GM20431 (cell line): Measurements from ENCODE around the gene ELAVL2.

Source experiments
- in situ Hi-C: fragments of 300-500 bp; cut with MseI, MboI; formaldehyde crosslinking; loops from one replicate; pipeline ENCODE4 v1.15.0; 2020; ENCODE audit warnings: low sequenced_read_pairs; ENCODE audit not compliant: unreplicated experiment

ELAVL2 gene

DNA sequence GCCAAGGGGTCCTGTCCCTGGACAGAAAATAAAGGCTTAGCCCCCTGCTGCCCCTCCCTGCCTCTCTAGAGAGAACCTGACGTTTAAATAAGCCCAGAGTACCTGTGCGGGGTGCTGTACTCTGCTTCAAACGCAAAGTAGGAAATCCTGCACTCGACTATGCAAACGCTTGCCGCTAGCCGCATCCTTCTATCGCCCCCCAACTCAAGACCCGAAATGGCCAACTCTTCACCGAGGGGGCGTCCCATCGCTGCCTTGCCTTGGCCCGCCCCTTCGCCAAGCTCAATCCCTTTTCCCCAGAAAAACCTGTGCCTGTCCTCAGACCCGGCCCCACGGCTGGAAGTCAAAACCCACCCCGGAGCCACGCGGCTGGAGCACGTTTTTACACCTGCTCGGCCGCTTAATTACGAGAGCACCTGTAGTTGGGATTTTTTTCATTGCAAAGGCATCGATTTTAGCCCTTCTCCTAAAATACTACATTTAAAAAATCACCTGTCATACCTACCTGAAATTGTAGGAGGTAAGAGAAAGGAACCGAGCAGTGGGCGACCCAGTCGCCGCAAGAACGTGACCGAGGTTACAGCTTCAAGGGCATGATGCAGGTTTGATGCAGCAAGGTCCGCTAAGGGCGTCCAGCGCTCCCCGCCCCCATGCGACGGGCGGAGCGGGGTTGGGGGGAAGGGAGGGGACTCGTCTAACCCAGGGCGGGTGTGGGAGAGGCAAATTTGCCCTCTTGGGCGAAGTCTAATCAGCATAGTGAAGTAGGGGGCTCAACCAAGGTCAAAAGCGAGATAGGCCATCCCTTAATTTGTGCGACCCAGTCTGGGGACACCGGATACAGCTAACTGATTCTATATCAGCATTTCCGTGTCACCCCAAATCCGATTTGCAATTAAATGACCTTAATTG lies 3.5 kb downstream of the ELAVL2 start:
- in situ Hi-C loops, result no loop called here

GRCh38 chr9:23821375-23822181 lies 4.5 kb downstream of the ELAVL2 start:
- in situ Hi-C loops, result no loop called here

DNA sequence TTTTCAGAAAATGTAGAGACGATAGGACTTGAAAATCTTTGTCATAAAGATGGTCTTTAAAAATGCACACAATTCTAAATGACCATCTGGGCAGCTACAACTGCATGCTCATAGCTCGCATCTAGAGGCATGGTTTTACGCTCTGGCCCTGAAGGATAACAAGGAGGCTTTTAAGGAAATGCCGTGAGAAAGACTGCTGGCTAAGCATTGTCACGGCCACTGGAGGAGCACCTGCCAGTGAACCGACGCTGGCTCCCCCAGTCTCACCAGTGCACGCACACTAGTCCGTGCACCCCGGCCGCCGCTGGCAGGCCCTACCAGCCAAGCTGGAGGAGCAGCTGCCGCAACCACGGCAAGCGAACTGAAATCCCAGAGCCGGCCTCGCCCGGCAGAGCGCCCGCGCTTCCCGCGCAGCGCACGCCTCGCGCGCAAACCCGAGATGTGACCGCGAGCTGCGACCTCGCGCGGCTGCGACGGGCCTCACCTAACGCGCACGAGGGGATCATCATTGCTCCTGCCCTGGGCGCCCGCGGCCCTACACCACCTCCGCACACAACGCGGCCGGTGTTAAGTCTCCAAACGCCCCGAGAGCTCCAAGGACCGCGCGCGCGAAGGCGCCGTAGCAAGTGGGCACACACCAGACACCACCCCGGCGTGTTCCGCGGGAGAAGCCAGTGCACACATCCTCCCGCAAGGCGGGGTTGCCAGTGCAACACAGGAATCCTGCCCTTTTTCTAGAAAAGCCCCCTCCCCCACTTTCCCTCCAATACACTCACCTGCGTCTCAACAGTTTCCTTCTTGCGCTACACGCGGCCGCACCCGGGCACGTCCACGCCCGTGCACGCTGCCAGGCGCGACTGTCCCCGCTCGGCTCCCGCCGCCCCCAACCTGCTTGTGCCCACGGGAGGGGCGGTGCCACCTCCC lies 5.3 kb downstream of the ELAVL2 start:
- in situ Hi-C loops, result no loop called here

DNA sequence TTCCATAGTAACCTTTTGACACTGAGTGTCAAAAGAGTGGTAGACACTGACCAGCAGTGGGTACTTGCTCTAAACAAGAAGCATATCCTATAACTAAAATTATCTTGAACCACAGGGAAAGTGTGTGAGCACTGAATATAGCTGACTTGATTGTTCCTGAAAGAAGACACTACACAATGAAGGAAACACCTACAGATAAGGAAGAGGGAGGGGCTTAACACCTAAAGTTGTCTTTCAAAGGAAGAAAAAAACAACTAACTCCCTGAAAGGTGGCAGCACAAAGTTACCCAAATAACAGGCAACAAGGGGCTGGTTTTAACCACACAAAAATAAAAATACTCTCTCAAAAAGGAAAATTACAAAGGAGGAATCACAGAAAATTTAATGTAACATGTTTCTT lies 6.6 kb downstream of the ELAVL2 start:
- in situ Hi-C loops, result no loop called here

DNA sequence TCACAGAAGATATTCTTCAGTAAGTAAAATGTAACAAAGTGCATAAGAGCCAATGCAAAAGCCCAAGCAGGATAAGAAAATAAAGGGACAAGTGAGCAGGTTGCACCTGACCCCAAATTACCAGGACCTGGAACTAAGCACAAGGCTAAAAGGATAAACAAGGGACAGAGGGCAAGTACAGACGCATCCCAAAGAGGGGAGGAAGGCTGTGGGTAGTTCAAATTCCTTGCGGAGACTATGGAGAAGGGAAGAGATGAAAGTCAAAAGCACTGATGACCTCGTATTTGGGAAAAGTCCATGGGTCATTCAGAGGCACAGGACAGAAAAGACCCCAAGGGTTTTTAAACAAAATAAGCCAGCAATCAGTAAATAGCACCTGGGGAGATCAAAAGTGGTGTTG lies 11.8 kb downstream of the ELAVL2 start:
- in situ Hi-C loops, result no loop called here

GRCh38 chr9:23812673-23813072 lies 13.4 kb downstream of the ELAVL2 start:
- in situ Hi-C loops, result no loop called here

- in situ Hi-C loops, result no loop called here
Measured at GRCh38 chr9:23811633-23812032, 14.4 kb downstream of the ELAVL2 start.

DNA sequence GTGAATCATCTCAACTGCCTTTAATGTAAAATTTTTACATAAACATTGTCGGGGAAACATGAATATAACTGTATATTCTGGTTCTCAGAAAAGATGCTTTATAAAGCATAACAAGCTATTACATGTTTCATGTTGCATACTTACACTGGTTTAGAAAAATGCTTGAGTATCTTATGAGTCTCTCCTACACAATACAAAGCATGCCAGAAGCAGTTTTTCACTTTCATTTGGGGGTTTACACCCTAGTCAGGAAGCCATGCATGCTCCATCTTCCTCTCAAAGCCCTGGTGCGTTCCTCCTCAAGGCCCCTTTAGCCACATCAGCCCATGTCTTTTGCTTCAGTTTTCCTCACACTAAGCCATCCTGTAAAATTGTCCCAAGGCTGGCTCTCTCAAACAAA lies 22.8 kb downstream of the ELAVL2 start:
- in situ Hi-C loops, result no loop called here

GRCh38 chr9:23801523-23801922 lies 24.5 kb downstream of the ELAVL2 start:
- in situ Hi-C loops, result no loop called here

GRCh38 chr9:23799521-23799920 lies 26.5 kb downstream of the ELAVL2 start:
- in situ Hi-C loops, result no loop called here

- in situ Hi-C loops, result no loop called here
Measured at GRCh38 chr9:23798325-23798724, 27.7 kb downstream of the ELAVL2 start.

DNA sequence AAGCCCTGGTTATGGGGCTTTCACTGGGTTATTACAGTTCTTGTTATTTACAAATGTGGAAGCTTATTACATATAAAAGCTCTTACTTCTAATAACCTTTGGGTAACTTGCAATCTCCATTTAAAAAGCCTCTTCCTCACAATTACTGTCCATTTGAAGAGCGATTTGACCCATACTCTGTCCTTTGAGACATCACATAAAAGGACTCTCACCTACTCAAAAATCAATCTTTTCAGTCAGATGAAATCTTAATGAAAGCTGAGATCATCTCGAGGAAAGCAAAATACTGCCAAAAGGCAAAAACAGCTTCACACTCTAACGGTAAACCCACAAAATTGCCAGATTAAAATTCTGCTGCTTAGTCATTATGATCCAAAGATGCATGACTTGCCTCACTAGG lies 29.8 kb downstream of the ELAVL2 start:
- in situ Hi-C loops, result no loop called here

DNA sequence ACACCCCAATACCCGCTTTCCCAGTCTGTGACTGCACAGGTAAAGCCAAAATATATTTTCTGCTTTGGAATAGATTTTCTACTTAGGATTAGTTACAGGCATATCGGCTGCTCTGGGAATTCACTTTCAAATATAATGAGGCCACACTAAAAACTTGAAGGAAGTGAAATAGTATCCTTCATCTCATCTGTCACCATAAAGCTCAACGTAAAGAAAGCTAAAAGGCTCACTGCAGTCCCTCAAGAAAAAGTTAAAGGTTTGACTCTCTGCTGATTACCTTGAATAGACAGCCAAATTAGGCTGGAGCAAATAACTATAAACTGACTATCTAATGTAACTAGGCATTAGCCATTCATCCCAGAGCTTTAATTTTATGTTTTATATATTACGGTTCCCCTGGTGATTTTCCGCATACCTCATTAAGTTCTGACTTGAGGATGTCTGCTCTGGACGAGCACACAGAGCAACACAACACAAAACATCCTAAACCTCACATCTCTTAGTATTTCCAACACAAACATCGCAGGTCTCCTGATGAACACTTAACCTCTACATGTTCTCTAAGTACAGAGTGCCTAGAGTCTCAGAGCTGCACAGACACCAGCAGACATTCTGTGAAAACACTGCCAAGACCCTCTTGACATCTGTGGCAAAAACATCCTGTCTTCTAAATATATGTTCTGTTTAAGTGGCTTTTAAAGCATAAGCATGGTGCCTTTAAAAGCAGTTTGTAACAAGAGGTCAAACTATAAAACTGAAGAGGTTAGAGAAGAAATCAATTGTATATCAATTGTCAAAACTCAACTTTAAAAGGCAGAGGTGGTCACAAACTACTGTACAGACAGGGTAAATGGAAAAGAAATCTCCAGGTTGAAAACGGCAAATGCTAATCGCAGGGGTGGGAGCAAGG lies 35.4 kb downstream of the ELAVL2 start:
- in situ Hi-C loops, result no loop called here

DNA sequence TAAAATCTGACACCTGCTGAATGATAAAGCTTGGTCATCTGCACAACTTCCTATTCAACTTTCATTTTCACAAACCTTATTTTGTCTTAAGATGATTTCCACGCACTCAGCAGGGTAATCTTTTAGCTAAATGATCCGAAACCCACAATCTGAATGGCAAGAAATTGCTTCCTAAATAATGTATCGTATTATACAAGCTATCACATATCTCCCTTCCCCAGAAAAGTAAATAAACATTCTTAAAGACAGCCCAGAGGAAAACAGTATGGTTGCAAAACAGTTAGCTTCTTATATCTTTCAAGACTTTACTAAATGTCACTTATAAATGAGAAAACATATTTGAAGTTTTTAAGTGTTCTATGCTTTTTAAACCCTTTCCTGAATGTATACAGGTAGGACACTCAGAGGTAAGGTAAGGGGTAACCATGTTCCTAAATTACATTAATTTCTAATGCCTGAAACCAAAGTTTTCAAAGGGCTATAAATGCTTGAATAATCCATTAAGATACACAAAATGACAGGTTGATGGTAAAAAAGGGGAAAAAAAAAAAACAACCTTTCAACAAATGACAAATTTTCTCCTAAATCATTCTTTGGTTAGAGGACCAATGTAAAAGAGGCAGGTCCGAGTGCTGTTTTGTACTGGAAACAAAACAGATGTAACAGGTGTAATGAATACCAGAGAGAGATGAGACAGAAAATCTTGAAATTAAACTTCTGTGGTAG lies 36.3 kb downstream of the ELAVL2 start:
- in situ Hi-C loops, result no loop called here

DNA sequence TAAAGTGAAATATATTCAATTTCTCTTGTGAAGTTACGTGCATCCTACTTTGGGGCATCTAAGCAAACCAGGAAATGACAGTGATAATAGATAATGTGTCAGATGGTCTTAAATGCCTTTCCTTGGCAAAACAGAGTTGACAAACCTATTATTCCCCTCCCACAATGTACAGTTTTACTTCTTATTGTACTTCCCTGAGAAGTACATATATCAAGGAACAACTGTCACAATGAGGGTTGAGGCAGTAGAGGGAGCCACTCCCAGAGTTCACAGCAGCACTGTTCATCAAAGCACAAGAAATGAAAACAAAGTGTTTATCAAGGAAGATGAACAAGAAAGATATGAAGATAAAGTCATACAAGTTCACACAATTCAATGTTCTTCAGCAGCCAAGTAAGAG lies 41.1 kb downstream of the ELAVL2 start:
- in situ Hi-C loops, result no loop called here

GRCh38 chr9:23783509-23783908 lies 42.5 kb downstream of the ELAVL2 start:
- in situ Hi-C loops, result no loop called here

DNA sequence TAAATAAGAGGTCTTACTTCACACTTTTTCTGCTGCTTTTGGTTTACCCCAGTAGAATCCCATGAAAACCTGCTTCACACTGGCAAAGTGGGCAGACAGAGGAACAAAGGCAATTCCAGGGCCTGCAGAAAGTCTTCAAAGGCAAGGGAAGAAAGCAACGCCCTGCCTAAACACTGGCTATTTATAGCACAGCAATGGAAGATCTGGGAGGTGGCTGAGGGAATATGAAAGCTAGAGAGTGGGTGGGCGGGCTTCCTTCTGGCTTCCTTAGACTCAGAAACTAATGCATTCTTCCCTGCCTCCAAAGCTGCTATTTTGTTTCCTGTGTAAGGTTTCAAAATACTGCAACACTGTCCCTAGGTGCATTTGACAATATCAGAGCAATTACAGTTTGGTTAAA lies 46.8 kb downstream of the ELAVL2 start:
- in situ Hi-C loops, result no loop called here

DNA sequence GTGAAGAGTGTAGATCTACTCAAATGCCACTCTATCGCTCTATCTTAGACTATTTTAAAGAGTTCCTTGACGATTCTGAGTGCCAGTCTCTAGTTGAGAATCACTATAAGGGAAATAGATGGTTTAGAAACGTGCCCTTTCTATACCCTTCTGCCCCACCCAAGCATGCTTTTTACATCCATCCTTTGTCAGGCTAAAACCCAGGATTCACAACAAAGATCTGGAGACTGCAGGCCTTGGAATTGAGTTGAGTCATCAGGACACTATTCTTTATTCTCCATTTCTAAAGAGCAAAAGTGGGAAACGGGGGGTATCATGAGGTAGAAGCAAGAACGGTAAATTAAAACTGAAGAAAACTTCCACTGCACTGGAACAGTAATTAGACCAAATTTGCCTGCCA lies 48.7 kb downstream of the ELAVL2 start:
- in situ Hi-C loops, result no loop called here

DNA sequence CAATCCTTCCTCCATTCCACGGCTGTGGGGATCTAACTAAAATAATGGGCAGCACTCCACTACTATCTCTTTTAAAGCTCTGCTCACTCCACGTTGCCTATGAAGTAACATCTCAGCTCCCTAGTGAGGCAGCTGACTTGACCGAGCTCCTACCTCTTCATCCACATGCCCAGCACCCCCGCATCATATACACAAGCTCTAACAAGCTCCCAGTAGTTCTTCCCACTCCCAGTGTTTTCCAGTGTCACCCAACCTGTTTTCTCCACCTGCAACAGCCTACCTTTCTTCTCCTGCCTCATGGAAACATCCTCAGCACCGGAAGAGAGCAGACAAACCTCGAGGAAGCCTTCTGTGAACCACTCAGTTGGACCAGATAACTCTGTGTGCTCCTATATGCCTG lies 50.5 kb downstream of the ELAVL2 start:
- in situ Hi-C loops, result no loop called here
